Measurements from ENCODE around the gene SCN5A.

Gene SCN5A

GRCh38 chr3:38645076-38645475 is 4.4 kb downstream of the SCN5A start:
- H3K27me3 Mint-ChIP-seq: no peaks in the 10 kb centered on the region
- no peak overlapping the region for H3K27ac Mint-ChIP-seq (ENCODE audit: low read depth)
- H3K9me3 Mint-ChIP-seq: no peaks in the 10 kb centered on the region
- peaks cover 5% of the 10 kb centered on the region for H3K4me1 Mint-ChIP-seq
- DNase-seq (ENCODE audit: low spot score in 2 of 2) (no peak), ATAC-seq (replicated peaks; ENCODE audit: extremely low read depth, poor library complexity, severe bottlenecking) (no peak)
- H3K4me3 Mint-ChIP-seq: no peak overlapping the region
- H3K36me3 Mint-ChIP-seq (ENCODE audit: insufficient read depth): no peaks in the 10 kb centered on the region

- no peak for ATAC-seq (replicated peaks; ENCODE audit: extremely low read depth, poor library complexity, severe bottlenecking)
- Mint-ChIP-seq H3K4me3 (no peak overlapping the region), H3K9me3 (no peaks in the 10 kb centered on the region), H3K36me3 (ENCODE audit: insufficient read depth) (no peaks in the 10 kb centered on the region), H3K4me1 (peaks cover 5% of the 10 kb centered on the region), H3K27ac (ENCODE audit: low read depth) (no peak overlapping the region), H3K27me3 (no peaks in the 10 kb centered on the region)
- DNase-seq (ENCODE audit: low spot score in 2 of 2): no peak
Observed at GRCh38 chr3:38644662-38645053, 4.8 kb downstream of the SCN5A start.

GRCh38 chr3:38644016-38644661 is 5.3 kb downstream of the SCN5A start:
- ATAC-seq (replicated peaks; ENCODE audit: extremely low read depth, poor library complexity, severe bottlenecking) (no peak), DNase-seq (ENCODE audit: low spot score in 2 of 2) (no peak)
- Mint-ChIP-seq H3K27ac (ENCODE audit: low read depth) (no peak overlapping the region), H3K27me3 (no peaks in the 10 kb centered on the region), H3K4me3 (no peak overlapping the region), H3K4me1 (peaks cover 5% of the 10 kb centered on the region), H3K36me3 (ENCODE audit: insufficient read depth) (no peaks in the 10 kb centered on the region), H3K9me3 (no peaks in the 10 kb centered on the region)

GRCh38 chr3:38643592-38643991 is 5.9 kb downstream of the SCN5A start:
- ATAC-seq (replicated peaks; ENCODE audit: extremely low read depth, poor library complexity, severe bottlenecking) (no peak), DNase-seq (ENCODE audit: low spot score in 2 of 2) (no peak)
- H3K27ac Mint-ChIP-seq (ENCODE audit: low read depth): no peak overlapping the region
- peaks cover 2% of the 10 kb centered on the region for H3K4me1 Mint-ChIP-seq
- no peak overlapping the region for H3K4me3 Mint-ChIP-seq
- no peaks in the 10 kb centered on the region for H3K27me3 Mint-ChIP-seq
- no peaks in the 10 kb centered on the region for H3K9me3 Mint-ChIP-seq
- no peaks in the 10 kb centered on the region for H3K36me3 Mint-ChIP-seq (ENCODE audit: insufficient read depth)

GRCh38 chr3:38643090-38643489 is 6.4 kb downstream of the SCN5A start:
- Mint-ChIP-seq H3K4me3 (no peak overlapping the region), H3K9me3 (no peaks in the 10 kb centered on the region), H3K27ac (ENCODE audit: low read depth) (no peak overlapping the region), H3K4me1 (no peaks in the 10 kb centered on the region), H3K27me3 (no peaks in the 10 kb centered on the region), H3K36me3 (ENCODE audit: insufficient read depth) (no peaks in the 10 kb centered on the region)
- ATAC-seq (replicated peaks; ENCODE audit: extremely low read depth, poor library complexity, severe bottlenecking) (no peak), DNase-seq (ENCODE audit: low spot score in 2 of 2) (no peak)

- peaks cover 13% of the 10 kb centered on the region for H3K27me3 Mint-ChIP-seq
- no peak overlapping the region for H3K4me3 Mint-ChIP-seq
- no peaks in the 10 kb centered on the region for H3K36me3 Mint-ChIP-seq (ENCODE audit: insufficient read depth)
- no peaks in the 10 kb centered on the region for H3K9me3 Mint-ChIP-seq
- ATAC-seq (replicated peaks; ENCODE audit: extremely low read depth, poor library complexity, severe bottlenecking) (no peak), DNase-seq (ENCODE audit: low spot score in 2 of 2) (no peak)
- no peak overlapping the region for H3K27ac Mint-ChIP-seq (ENCODE audit: low read depth)
- H3K4me1 Mint-ChIP-seq: peaks cover 4% of the 10 kb centered on the region
Observed at GRCh38 chr3:38641461-38642110, 7.9 kb downstream of the SCN5A start.

- ATAC-seq (replicated peaks; ENCODE audit: extremely low read depth, poor library complexity, severe bottlenecking): no peak
- DNase-seq (ENCODE audit: low spot score in 2 of 2): no peak
- H3K27ac Mint-ChIP-seq (ENCODE audit: low read depth): no peak overlapping the region
Observed at GRCh38 chr3:38640661-38641452, 8.6 kb downstream of the SCN5A start.

GRCh38 chr3:38638354-38638753 is 11.1 kb downstream of the SCN5A start:
- ATAC-seq (replicated peaks; ENCODE audit: extremely low read depth, poor library complexity, severe bottlenecking): no peak

More at GRCh38 chr3:38640661-38641452, 8.6 kb downstream of the SCN5A start:
- H3K36me3 Mint-ChIP-seq (ENCODE audit: insufficient read depth): no peaks in the 10 kb centered on the region
- no peak overlapping the region for H3K4me3 Mint-ChIP-seq
- H3K4me1 Mint-ChIP-seq: peaks cover 4% of the 10 kb centered on the region
- no peaks in the 10 kb centered on the region for H3K9me3 Mint-ChIP-seq
- peaks cover 13% of the 10 kb centered on the region for H3K27me3 Mint-ChIP-seq

GRCh38 chr3:38637906-38638305 is 11.6 kb downstream of the SCN5A start:
- no peak for DNase-seq (ENCODE audit: low spot score in 2 of 2)
- H3K9me3 Mint-ChIP-seq: no peaks in the 10 kb centered on the region
- peaks cover 27% of the 10 kb centered on the region for H3K27me3 Mint-ChIP-seq
- ATAC-seq (replicated peaks; ENCODE audit: extremely low read depth, poor library complexity, severe bottlenecking): no peak
- H3K27ac Mint-ChIP-seq (ENCODE audit: low read depth): no peak overlapping the region
- H3K36me3 Mint-ChIP-seq (ENCODE audit: insufficient read depth): no peaks in the 10 kb centered on the region
- peaks cover 4% of the 10 kb centered on the region for H3K4me1 Mint-ChIP-seq
- H3K4me3 Mint-ChIP-seq: no peak overlapping the region

More at GRCh38 chr3:38638354-38638753, 11.1 kb downstream of the SCN5A start:
- Mint-ChIP-seq H3K9me3 (no peaks in the 10 kb centered on the region), H3K27me3 (peaks cover 24% of the 10 kb centered on the region), H3K4me3 (no peak overlapping the region), H3K27ac (ENCODE audit: low read depth) (no peak overlapping the region), H3K36me3 (ENCODE audit: insufficient read depth) (no peaks in the 10 kb centered on the region), H3K4me1 (peaks cover 4% of the 10 kb centered on the region)
- DNase-seq (ENCODE audit: low spot score in 2 of 2): no peak

GRCh38 chr3:38636881-38637280 is 12.6 kb downstream of the SCN5A start:
- no peak for DNase-seq (ENCODE audit: low spot score in 2 of 2)
- Mint-ChIP-seq H3K4me3 (no peak overlapping the region), H3K27me3 (peaks cover 35% of the 10 kb centered on the region)

GRCh38 chr3:38636464-38636863 is 13.0 kb downstream of the SCN5A start:
- ATAC-seq (replicated peaks; ENCODE audit: extremely low read depth, poor library complexity, severe bottlenecking) (no peak), DNase-seq (ENCODE audit: low spot score in 2 of 2) (no peak)
- no peak overlapping the region for H3K27ac Mint-ChIP-seq (ENCODE audit: low read depth)
- no peaks in the 10 kb centered on the region for H3K9me3 Mint-ChIP-seq
- no peaks in the 10 kb centered on the region for H3K36me3 Mint-ChIP-seq (ENCODE audit: insufficient read depth)
- no peak overlapping the region for H3K4me3 Mint-ChIP-seq
- peaks cover 4% of the 10 kb centered on the region for H3K4me1 Mint-ChIP-seq
- peaks cover 39% of the 10 kb centered on the region for H3K27me3 Mint-ChIP-seq

More at GRCh38 chr3:38636881-38637280, 12.6 kb downstream of the SCN5A start:
- H3K27ac Mint-ChIP-seq (ENCODE audit: low read depth): no peak overlapping the region
- H3K36me3 Mint-ChIP-seq (ENCODE audit: insufficient read depth): no peaks in the 10 kb centered on the region
- ATAC-seq (replicated peaks; ENCODE audit: extremely low read depth, poor library complexity, severe bottlenecking): no peak
- H3K4me1 Mint-ChIP-seq: peaks cover 4% of the 10 kb centered on the region
- H3K9me3 Mint-ChIP-seq: no peaks in the 10 kb centered on the region

GRCh38 chr3:38634111-38634510 is 15.4 kb downstream of the SCN5A start:
- peaks cover 2% of the 10 kb centered on the region for H3K36me3 Mint-ChIP-seq (ENCODE audit: insufficient read depth)
- DNase-seq (ENCODE audit: low spot score in 2 of 2) (no peak), ATAC-seq (replicated peaks; ENCODE audit: extremely low read depth, poor library complexity, severe bottlenecking) (no peak)

GRCh38 chr3:38632989-38633388 is 16.5 kb downstream of the SCN5A start:
- H3K27ac Mint-ChIP-seq (ENCODE audit: low read depth): no peak overlapping the region
- no peak overlapping the region for H3K4me3 Mint-ChIP-seq

More at GRCh38 chr3:38634111-38634510, 15.4 kb downstream of the SCN5A start:
- no peaks in the 10 kb centered on the region for H3K9me3 Mint-ChIP-seq
- no peak overlapping the region for H3K27ac Mint-ChIP-seq (ENCODE audit: low read depth)
- H3K4me3 Mint-ChIP-seq: no peak overlapping the region
- H3K4me1 Mint-ChIP-seq: peaks cover 4% of the 10 kb centered on the region
- peaks cover 46% of the 10 kb centered on the region for H3K27me3 Mint-ChIP-seq

More at GRCh38 chr3:38632989-38633388, 16.5 kb downstream of the SCN5A start:
- peaks cover 2% of the 10 kb centered on the region for H3K36me3 Mint-ChIP-seq (ENCODE audit: insufficient read depth)
- peaks cover 46% of the 10 kb centered on the region for H3K27me3 Mint-ChIP-seq
- no peak for DNase-seq (ENCODE audit: low spot score in 2 of 2)
- peaks cover 4% of the 10 kb centered on the region for H3K4me1 Mint-ChIP-seq
- H3K9me3 Mint-ChIP-seq: no peaks in the 10 kb centered on the region
- no peak for ATAC-seq (replicated peaks; ENCODE audit: extremely low read depth, poor library complexity, severe bottlenecking)

All from central memory CD8-positive, alpha-beta T cell (primary cell).